GM03348 (cell line): ENCODE measurements around the gene CCDC188.

Experiments used
- DNase-seq: peaks from one replicate; pipeline ENCODE4 v3.0.0; 2012; ENCODE audit warnings: low spot score

CCDC188 gene

DNA sequence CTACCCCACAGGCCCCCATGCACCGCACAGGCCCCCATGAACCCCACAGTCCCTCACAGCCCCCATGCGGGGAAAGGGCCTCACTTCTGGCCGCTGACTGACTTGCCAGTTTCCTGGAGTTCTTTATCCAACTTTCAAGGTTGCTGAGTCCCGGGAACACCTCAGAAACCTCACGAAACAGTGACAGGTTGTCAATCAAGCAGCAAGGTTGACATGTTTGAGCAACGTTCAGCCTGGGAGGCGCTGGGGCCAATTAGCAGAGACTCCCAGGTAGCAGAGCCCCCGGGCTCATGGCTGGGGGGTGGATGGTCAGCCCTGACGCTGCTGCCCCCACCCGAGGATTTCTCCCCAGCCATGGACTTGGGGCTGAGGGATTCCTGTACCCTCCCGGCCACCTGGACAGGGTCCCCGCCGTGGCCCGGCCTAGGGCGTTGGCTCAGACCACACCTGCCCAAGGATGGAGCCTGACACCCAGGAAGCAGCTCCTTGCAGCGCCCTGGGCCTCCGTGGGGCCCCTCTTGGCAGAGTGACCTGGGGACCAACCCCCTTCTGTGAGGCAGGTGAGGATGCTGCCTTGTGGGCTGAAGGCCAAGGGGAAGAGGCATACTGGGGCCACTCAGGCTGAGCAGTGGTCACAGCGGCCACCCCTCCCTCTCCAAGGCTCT is 33.8 kb upstream of the CCDC188 start:
- no peak for DNase-seq

DNA sequence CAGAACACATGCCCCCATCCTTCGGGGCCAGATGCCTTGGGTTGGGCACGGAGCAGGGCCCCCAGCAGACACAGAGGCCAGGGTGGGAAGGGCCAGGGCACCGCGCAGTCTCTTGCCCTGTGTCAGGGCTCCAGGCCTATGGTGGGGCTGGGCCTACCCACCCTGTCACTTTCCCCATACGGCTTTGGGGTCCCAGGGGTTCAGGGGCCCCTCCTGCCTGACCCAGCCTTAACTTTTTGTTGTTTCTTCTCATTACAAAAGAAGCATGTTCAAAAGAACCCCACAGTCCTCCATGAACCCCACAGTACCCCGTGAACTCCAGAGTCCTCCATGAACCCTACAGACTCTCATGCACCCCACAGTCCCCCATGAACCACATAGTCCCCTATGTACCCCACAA is 33.0 kb upstream of the CCDC188 start:
- DNase-seq: no peak

- DNase-seq: no peak
These were observed 32.2 kb upstream of the CCDC188 start for GRCh38 chr22:20183101-20183500.

DNA sequence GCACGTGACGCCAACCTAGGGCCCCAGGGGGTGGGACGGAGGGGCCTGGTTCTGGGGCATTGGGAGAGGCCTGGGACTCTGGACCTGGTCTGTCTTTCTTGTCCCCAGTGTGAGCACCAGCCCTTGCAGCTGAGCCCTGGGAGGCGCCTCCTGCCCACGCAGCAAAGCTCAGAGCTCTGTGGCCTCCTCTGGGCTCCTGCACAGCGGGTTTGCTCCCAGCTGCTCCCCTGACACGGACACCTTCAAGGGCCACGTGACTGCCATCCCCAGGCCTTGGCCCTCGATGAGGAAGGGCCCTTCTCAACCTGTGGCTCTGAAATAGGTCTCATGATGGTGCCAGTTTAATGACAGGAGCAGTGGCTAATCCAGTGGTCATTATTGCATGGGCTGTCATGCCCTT is 31.5 kb upstream of the CCDC188 start:
- no peak for DNase-seq

DNA sequence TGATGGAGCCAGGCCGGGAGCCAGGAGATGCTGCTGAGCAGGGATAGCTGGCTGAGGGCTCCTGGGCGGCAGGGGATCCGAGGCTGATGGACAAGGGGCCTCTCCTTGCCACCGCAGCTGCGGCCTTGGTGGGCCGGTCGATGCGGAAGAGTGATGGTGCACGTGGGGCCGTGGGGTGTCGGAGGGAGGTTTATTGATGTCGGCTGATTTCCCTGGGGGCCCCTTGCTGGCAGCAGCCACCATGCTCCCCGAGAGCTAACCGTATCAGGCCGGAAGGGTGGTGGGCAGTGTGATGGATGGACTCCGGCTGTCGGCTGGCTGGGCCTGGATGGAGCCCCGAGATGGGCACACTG is 31.0 kb upstream of the CCDC188 start:
- no peak for DNase-seq

DNA sequence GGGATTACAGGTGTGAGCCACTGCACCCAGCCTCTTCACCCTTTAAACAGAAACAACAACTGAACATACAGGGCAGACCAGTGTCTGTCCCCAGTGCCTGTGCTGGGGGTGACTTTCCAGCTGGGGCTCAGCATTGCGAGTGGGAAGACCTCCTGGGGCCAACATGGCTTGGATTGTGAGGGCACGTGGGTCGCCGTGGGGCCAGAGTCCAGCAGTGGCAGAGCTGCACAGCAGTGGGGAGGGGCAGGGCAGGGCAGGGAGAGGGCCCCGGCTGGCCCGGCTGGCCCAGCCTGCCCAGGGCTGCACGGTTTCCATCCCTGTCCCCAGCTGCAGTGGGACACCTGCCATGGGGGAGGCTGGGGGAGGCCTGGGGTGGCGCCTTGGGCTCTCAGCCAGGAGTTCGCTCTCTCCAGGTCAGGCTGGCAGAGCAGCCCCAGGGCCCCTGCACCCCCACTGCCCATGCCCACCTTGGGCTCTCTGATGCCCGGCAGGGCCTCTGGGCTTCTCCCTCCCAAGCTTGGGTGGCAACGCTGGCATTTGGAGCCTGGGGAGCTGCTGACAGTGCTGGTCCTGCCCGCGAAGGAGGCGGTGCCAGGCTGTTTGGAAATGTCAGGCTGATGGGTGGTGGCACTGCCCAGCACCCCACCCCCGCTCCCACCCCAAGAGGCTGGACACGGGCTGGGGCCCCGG is 30.5 kb upstream of the CCDC188 start:
- DNase-seq: no peak

DNA sequence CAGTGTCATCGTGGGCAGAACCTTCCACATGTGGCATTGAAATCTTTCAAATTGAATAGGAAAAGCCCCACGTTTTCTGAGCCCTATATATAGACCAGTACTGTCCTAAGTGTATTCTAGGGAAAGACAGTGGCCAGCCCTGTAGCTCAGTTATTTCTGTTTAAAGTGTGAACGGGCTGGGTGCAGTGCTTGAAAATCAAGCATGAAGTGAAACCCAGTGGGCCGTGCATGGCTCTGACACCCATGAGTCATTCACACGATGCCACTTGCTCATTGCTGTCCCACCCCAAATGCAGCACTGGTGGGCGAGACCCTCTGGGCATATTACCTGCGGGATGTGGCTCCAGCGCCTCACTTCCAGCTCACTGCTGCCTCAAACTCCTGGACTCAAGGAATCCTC is 29.8 kb upstream of the CCDC188 start:
- no peak for DNase-seq

GRCh38 chr22:20180245-20180630 is 29.4 kb upstream of the CCDC188 start:
- no peak for DNase-seq

DNA sequence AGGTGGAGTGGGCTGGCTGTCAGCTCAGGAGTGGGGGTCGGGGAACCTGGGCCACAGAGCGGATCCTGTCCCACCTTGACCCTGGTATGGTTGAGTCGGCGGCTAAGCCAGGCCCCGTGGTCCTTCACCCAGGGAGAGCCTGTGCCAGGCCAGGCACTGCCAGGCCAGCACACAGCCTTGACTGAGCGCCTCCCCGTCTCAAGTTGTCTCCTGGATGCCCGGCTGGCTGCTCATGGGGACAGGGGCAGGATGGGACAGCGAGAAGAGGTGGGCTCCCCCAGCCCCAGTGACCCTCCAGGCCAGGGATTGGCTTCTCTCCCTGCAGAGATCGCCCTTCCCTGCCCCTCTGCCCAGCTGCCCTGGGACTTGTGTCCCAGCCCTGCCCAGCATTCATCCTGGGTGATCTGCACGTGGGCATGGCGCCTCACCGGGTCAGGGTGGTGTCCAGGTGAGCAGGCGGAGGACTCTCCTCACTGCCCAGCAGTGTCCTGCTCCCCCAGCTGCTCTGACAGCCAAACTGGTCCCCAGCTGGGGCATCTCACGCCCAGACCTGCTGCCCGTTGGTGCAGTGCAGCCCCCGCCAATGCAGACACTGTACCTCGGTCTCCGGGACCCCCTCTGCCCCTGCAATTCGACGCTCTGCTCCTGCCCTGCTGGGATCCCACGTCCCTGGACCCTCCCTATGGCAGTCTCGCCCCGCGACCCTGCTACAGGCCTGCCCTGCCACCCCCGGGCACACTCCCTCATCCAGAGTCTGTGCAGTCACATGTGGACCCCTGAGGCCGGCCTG is 28.8 kb upstream of the CCDC188 start:
- no peak for DNase-seq

DNA sequence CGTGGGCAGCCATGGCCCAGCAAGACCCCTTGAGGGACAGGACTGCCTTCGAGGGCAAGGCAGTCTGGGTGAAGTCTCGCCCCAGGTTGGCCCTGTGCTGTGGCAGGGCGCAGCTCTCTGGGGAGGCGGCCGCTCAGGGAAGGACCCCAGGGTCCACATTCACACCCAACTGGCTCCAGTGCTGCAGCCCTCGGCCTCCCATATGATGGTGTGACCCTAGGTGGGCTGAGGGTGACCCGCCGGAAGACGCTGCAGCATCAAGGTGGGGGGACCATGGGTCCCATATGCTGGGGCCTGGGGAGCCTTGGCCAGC is 28.0 kb upstream of the CCDC188 start:
- no peak for DNase-seq

DNA sequence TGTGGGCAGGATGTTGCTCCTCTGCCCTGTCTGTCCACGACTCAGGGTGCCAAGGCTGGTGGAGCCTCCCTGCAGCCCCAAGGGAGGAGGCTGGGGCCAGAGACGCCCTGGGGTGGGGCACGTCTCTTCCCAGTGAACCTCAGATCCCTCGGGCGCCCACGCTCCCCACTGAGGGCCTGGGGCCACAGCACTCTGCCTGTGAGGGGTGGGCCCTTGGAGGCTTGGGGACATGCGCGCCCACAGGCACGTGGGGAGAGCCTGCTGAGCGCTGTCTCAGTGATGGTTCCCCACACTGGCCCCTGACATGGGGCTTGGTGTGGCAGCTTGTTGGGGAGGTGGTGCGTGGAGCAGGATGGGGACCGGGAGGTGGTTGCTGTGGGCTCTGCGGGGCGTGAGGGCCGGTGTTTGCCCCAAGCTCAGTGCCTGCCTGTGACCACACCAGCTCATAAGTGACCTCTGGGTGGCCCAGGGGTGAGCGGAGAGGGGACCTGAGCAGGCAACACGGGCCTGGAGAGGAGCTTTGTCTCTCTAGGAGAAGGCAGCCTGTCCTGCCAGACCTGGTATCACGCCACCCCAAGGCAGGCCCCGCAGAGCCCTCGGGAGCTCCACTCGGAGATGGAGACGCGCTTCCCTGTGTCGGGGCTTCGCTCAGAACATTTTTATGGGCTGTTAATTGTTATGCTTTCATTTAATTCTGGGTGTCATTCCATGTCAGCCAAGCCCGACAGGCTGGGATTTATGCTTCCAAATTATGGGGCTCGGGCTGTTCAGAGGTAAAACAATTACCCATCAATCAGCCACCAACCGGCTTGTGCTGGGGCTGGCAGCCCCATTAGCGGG is 27.4 kb upstream of the CCDC188 start:
- no peak for DNase-seq

DNA sequence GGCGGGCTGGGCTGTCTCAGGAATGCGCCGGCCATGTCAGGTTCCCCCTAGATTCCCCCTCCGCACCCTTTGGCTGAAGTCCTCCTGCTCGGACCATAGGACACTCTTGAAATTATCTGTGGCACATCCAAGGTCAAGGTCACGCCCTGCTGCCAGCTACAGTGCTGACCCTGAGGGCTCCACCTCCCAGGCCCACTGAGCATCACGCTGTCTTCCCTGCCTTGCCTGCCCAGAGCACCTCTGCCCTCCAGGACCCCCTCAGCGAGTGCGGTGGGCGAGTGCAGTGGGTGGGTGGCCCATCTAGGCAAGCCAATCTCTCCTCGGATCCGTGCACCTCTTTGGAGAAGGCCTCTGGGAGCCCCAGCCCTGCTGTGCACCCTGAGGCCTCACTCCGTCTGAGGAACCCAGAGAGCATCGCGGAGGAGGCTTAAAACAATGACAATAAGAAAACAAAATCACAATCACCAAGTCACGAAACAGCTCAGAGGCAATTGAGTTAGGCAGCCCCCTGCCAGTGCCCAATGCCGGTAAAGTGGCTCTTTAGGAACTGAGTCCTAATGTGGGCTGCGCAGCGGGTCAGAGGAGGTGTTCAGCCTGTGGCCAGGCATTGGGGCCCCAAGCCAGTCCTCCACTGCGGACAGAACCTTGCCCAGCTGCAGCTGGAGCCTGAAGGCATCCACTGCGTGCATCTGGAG is 26.5 kb upstream of the CCDC188 start:
- no peak for DNase-seq

DNA sequence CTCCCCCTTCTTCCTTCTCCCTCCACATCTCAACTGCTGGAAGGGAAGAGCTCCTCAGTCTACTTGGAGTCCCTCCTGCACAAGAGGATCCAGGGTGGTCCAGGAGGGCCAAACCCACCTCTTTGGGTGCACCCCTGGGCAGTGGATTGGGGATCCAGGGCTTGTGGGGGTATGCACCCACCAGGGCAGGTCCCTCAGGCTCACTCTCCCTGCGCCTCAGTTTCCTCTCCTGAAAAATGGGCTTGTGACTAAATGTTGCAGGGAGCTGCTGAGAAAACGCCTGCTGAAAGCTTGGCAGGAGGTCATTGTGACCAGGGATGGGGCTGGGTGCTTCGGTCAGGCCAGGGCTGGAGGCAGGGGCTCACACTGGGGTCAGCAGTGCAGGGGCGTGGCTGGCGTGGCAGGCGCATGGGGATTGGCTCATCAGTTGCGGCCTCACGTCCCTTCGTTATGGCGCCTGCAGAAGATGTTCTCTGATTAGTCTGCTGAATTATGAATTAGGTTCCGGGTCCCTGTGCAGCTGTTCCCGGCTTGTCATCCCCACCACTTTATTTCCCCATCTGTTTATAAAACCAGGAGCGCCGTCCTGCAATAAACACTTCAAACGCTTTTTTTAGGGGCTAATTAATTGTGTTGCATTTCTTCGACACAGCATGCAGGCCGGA is 25.7 kb upstream of the CCDC188 start:
- no peak for DNase-seq

GRCh38 chr22:20175597-20175900 is 24.7 kb upstream of the CCDC188 start:
- DNase-seq: no peak

DNA sequence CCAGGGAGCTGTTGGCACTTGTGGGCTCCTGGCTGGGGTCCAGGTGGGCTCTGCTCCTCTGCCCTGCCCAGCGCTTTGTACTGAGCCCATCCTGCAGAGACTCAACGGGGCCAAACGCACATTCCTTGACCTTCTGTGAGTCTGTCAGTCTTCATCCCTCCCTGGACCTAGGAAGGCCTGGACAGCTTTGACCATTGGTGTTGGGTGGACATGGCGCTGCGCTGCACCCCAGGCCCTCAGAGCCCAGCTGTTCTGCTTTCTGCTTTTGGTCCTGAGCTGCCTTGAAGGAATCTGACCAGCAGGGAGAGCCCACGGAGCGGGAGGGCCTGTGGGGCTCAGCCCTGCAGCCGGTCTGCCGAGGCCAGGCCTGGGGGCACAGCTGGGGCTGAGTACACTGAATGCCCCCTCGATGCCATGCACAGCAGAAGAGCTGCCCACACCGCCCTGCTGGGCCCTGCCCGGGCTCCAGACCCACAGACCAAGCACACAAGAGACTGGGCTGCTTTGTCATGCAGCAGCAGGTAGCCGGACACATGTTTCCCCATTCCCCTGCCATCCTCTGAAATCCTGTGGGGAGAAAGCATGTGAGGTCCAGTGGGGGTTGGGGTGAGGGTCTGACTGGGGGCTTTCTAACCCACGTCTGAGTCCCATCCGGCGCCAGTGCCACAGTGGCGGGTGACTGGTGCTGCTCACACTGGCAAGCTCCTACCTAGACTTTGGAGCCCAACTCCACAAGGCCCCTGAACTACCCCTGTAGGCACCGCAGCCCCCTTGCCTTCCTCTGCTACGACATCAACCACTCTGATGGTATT is 24.1 kb upstream of the CCDC188 start:
- peak; percentile 50 for DNase-seq

- DNase-seq: no peak
These were observed 22.9 kb upstream of the CCDC188 start for GRCh38 chr22:20173772-20174171.

DNA sequence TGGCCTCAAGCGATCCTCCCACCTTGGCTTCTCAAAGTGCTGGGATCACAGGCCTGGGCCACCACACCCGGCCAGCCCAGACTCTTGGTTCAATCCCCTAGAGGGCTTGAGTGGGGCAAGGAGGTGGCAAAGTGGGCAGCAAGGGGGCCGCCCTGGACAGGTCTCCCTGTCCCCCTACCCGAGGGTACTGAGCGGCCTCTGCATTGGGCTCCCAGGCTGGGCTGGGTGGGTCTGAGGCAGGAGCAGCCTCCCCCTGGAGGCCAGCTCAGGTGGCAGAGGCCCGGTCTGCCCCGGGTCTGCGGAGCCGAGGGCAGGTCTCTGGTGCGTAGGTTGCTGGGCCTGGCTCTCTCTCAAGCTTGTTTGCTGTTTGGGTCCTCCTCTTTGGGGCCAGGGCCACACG is 22.4 kb upstream of the CCDC188 start:
- DNase-seq: no peak

- no peak for DNase-seq
These were observed 21.3 kb upstream of the CCDC188 start for GRCh38 chr22:20172141-20172613.

DNA sequence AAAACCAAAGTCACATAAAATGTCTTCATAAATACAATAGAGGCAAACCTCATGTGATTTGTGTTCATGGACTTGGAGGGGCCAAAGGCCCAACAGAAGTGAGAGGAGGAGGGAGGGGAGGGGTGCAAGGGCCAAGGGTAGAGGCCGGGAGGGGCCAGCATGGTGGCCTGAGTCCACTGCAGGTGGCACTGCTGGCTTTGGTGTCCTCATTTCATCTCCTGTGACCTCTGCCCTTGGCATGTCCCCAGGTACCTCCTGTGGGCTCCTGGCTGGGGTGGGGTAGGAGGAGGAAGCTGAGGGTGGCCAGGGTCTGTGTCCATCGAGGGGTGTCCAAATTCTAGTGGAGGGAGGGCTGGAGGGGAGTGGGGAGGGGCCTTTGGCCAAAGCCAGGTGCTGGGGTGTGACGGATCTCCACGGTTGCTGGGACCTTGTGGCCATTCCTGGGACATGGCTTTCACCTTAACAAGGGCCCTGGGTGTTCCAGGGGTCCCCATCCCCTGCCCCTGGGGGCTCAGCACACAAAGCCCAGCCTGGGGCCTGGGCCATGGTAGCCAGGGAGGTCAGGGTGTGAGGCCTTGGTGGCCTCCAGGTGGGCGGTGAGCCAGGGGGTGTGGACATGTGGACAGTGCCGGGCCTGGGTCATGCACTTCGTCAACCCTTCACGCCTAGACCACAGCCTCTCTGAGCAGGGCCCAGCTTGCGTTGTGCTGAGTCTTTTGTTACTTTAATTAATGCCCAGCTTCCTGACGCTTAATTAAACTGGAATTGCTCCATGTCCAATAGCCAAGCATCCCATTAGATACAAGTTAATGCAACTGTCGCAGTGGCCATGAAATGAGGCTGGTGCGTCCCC is 20.7 kb upstream of the CCDC188 start:
- no peak for DNase-seq

DNA sequence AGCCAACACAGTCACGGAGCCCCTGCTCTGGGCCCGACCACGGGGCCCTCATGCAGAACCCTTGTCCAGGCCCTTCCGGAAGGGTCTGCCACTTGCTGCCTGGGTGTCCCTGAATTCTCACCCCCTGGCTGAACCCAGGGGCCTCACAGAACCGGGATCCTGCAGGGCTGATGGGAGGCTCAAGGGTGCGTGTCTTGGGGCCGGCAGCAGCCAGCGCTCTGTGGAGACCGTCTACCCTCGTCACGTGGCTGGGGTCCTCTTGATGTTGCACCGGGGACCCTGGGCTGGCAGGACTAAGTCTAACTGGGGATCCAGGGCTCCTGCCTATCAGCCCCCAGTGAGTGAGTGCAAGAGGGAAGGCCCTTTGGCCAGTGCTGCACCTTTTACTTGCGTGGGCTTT is 19.3 kb upstream of the CCDC188 start:
- no peak for DNase-seq
